Retinal pigment epithelial cell (primary cell): ENCODE results near the gene KIF22.
A peak's percentile ranks its signal among the peaks of the same experiment; 100 is the strongest.

Experiments
- DNase-seq: peaks from one replicate; pipeline ENCODE4 v3.0.0-alpha.2; 2010; ENCODE audit warnings: low read depth
- H3K4me3 ChIP-seq: 2 replicates; pipeline ENCODE4 v1.5.1; 2011; ENCODE audit warnings: mild to moderate bottlenecking, low read length, control low read depth, moderate library complexity
- TF ChIP-seq, protein P1 (sequence below): conservative IDR thresholded peaks from 2 replicates; pipeline ENCODE4 v1.5.1; 2011; ENCODE audit warnings: low read depth, low read length, control low read depth, inconsistent platforms

Gene KIF22

GRCh38 chr16:29811170-29811895 is 20.8 kb downstream of the KIF22 start:
- TF ChIP-seq, protein P1, sequence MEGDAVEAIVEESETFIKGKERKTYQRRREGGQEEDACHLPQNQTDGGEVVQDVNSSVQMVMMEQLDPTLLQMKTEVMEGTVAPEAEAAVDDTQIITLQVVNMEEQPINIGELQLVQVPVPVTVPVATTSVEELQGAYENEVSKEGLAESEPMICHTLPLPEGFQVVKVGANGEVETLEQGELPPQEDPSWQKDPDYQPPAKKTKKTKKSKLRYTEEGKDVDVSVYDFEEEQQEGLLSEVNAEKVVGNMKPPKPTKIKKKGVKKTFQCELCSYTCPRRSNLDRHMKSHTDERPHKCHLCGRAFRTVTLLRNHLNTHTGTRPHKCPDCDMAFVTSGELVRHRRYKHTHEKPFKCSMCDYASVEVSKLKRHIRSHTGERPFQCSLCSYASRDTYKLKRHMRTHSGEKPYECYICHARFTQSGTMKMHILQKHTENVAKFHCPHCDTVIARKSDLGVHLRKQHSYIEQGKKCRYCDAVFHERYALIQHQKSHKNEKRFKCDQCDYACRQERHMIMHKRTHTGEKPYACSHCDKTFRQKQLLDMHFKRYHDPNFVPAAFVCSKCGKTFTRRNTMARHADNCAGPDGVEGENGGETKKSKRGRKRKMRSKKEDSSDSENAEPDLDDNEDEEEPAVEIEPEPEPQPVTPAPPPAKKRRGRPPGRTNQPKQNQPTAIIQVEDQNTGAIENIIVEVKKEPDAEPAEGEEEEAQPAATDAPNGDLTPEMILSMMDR = no peak
- peak overlapping the region; percentile 56 for H3K4me3 ChIP-seq
- DNase-seq = peak; percentile 87

DNA sequence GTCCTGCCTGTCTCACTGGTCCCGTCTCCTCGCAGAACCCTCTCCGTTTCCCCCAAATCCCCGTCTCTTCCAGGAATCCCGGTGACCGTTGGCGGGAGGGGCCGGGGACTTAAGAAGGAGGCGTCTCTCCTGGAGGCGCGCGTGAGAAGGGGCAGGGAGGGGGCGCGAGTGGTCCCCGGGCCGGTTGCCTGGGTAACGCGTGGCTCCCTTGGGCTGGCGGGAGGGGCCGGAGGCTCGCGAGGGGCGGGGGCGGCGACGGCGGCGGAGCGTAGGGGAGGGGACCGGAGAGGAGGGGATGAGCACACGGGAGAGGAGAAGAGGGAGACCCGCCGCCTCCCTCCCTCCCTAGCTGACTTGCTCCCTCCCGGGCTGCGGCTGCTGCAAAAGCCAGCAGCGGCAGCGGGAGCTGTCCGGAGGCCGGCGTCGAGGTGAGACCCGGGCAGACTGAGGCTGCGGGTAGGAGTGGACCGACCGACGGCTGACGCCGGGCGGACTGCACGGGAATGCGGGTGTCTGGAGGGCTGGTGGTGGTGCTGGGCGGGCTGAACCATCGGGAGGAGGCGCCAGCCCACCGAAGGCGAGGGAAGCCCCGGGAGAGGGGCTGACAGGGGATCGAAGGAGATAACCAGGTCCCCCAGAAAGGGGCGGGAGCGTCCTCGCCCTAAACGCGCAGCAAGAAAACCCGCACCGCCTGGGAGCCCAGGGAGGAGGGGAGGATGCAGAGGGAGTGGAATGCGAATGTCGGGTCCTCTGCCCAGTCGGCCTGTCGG is 21.5 kb downstream of the KIF22 start, which contains the start of gene PRRT2:
Gene PRRT2, plus strand, starts transcription at position 298 of the 770 bp plus-strand sequence. CDS start 862 bp downstream, outside the sequence.
- TF ChIP-seq, protein P1 = no peak
- no peak for DNase-seq
- peak within 1 kb of the TSS; percentile 56 for H3K4me3 ChIP-seq

DNA sequence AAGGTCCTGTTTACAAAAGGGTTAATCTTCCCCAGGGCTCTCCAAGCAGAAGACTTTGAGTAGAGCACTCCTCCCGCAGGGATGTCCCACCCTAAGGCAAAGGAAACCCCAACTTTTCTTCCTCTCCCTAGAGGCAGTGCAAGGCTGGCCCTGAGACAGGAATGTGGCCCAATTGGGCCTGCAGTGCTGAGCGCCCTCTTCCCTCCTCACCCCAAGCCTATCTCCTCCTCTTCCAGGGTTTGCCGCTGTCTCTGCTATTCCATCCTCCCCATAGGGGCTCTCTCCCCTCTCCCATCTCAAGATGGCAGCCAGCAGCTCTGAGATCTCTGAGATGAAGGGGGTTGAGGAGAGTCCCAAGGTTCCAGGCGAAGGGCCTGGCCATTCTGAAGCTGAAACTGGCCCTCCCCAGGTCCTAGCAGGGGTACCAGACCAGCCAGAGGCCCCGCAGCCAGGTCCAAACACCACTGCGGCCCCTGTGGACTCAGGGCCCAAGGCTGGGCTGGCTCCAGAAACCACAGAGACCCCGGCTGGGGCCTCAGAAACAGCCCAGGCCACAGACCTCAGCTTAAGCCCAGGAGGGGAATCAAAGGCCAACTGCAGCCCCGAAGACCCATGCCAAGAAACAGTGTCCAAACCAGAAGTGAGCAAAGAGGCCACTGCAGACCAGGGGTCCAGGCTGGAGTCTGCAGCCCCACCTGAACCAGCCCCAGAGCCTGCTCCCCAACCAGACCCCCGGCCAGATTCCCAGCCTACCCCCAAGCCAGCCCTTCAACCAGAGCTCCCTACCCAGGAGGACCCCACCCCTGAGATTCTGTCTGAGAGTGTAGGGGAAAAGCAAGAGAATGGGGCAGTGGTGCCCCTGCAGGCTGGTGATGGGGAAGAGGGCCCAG is 22.4 kb downstream of the KIF22 start:
- H3K4me3 ChIP-seq = peak overlapping the region; percentile 56
- TF ChIP-seq, protein P1 = no peak
- no peak for DNase-seq

DNA sequence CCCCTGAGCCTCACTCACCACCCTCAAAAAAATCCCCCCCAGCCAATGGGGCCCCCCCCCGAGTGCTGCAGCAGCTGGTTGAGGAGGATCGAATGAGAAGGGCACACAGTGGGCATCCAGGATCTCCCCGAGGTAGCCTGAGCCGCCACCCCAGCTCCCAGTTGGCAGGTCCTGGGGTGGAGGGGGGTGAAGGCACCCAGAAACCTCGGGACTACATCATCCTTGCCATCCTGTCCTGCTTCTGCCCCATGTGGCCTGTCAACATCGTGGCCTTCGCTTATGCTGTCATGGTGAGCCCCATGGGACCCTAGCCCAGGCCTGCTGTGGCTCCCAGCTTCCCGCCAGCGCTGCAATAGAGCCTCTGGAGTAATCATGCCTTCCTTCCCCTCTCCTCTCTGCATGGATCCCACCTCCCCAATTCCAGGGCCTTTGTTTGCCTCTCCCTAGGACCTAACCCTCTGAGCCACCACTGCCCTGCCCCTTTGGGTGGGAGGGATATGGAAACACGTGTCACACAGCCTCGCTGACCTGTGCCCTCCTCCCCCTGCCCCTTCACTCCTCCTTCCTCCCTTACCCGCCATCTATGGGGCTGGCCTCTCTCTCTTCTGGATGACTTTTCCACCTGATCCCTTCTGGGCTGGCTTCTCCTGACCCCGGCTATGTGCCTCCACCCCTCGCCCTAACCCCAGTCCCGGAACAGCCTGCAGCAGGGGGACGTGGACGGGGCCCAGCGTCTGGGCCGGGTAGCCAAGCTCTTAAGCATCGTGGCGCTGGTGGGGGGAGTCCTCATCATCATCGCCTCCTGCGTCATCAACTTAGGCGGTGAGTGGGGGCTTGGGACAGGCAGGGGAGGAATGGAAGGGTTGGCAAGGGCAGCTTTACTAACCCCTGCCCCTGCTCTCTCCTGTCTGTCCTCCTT is 23.4 kb downstream of the KIF22 start:
- TF ChIP-seq, protein P1 = no peak
- no peak for DNase-seq
- no peak overlapping the region for H3K4me3 ChIP-seq

DNA sequence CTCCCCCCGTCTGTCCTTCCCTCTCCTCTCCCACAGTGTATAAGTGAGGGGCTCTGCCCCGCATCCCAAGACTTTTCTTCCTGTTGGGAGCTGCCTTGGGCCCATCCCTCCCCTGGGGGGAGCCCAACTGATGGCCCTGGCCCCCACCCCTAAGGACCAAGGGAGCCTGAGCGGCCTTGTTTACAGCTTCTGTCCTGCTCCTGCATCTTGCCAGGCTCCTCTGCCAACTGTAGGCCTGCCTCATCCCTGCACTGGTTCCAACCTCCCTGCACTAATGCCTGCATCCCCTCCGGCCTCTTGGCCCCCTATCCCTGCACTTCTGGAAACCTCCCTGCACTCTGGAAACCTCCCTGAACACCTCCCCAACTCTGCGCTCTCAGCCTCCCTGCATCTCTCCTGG is 24.0 kb downstream of the KIF22 start:
- TF ChIP-seq, protein P1 = no peak

More for the DNA sequence above, 24.0 kb downstream of the KIF22 start:
- no peak overlapping the region for H3K4me3 ChIP-seq
- no peak for DNase-seq
